Stimulated activated CD4-positive, alpha-beta T cell treated with anti-CD3 and anti-CD28 coated beads, Interleukin-15, amount 100 ng/mL, for 24 hours (primary cell): ENCODE measurements around the gene ARL5A.
A peak's percentile ranks its signal among the peaks of the same experiment; 100 is the strongest.
"Not testable (repeated sequence)": the region's sequence is repeated elsewhere in the genome, so short reads cannot be mapped to it uniquely, and the experiment has no call there.

Experiments
- DNase-seq: peaks from one replicate; pipeline ENCODE4 v3.0.0-alpha.2; 2020

Gene ARL5A, protein sequence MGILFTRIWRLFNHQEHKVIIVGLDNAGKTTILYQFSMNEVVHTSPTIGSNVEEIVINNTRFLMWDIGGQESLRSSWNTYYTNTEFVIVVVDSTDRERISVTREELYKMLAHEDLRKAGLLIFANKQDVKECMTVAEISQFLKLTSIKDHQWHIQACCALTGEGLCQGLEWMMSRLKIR

DNA sequence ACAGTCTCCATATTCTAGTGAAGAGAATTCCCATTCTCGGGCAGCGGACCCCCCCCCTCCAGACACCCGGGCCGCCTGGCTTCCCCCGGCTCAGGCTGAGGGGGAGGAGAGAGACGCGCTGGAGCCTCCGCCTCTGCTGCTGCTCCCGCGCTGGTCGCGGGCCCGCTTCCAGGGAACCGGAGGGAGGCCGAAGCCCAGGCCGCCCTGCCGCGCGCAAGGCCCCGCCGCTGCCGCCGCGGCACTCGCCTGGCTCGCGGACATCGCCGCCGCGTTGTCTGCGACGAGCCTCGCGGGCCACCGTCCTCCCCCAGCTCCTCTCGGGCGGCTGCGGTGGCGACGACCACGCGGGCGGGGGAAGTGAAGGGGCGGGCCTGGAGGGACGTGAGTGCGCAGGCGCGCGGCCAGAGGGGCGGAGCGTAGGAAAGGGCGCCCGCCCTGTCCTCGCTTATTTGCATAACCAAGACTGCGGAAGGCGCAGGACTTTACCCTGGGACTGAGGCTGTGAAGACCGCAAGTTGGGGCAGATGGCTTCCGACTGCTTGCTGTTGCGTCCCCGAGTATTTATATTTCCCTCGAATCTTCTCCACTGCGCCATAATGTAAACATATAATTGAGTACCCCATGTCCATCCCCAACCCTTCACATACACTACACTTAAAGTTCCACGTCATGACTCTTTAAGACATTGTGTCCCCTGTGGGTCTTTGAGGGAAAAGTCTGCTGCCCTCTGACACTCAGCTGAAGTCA is at the start of gene ARL5A:
Gene ARL5A (minus strand): TSS at position 279 of the 747 bp plus-strand sequence. CDS start 245 bp downstream, at position 34.
- DNase-seq: peak; percentile 92

DNA sequence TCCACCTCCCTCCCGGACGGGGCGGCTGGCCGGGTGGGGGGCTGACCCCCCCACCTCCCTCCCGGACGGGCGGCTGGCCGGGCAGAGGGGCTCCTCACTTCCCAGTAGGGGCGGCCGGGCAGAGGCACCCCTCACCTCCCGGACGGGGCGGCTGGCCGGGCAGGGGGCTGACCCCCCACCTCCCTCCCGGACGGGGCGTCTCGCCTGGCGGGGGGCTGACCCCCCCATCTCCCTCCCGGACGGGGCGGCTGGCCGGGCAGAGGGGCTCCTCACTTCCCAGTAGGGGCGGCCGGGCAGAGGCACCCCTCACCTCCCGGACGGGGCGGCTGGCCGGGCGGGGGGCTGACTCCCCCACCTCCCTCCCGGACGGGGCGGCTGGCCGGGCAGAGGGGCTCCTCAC is 47.4 kb upstream of the ARL5A start:
- not testable (repeated sequence) for DNase-seq

DNA sequence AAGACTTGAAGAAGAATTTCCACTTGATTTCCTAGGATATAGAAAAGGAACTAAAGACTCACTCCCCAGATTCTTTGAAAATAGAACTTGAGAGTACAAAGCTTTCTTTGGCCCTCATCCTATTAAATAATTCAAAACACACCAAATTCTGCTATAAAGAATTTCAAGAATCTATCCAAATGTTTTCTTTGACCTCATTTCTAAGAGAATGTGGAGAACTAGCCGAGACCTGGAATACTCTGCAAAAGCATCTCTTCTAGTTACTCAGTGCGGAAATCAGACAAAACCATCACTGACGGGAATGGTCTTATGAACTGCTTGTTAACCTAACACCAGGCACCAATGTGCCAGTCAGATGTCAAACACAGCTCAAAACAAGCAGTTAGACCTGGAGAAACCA is 44.2 kb upstream of the ARL5A start:
- no peak for DNase-seq

DNA sequence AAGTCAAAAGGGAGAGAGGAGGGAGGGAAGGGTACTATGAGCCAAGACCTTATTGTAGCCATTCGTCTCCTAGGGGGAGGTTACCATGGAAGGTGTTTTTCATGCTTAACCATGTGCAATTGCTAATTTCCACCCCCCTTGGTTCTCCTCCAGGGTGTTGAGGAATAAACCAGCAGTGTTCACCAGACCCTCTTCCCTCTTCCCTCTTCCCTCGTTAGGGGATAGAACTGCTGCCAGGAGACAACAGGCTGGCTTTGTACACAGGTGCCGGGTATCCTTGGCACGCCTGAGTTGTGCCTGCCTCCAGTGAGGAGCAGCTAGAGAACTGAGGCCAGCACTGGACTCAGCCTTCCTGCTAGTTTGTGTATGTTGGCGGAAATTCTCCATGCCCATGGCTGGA is 41.1 kb upstream of the ARL5A start:
- no peak for DNase-seq

DNA sequence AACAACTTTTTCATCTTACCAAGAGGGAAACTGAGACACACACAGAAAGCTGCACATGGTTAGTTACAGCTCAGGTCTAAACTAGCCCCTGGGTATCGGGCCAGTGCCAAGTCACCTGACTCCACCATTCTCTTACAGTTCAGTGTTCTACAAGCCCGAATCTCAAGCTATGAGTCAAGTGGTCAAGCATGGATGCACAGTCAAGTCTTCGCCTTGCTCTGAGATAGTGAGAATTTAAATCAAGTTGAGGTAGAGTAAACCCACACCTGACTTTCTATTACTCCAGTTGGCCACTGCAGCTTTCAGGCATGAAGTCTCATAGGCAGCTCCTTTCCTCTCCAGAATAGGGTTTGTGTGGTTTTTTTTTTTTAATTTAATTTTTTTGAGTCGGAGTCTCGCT is 34.5 kb upstream of the ARL5A start:
- no peak for DNase-seq

DNA sequence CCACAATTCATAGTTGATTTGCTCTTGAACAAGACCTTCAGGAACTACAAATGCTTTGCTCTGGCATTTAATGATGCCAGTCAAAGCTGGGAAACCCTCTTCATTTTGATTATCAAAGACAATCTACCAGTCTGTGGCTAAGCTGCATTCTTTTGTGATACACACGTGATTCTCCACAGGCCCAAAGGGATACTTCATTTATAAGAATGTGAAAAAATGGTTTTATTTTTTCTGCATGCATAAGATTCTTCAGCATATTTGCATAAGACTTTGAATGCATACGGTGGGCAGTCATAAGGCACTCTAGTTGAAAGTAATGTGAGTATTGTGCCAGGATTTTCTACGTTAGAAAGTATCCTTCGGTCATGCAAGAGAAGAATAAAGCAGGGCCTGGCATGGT is 33.0 kb upstream of the ARL5A start:
- DNase-seq: no peak

DNA sequence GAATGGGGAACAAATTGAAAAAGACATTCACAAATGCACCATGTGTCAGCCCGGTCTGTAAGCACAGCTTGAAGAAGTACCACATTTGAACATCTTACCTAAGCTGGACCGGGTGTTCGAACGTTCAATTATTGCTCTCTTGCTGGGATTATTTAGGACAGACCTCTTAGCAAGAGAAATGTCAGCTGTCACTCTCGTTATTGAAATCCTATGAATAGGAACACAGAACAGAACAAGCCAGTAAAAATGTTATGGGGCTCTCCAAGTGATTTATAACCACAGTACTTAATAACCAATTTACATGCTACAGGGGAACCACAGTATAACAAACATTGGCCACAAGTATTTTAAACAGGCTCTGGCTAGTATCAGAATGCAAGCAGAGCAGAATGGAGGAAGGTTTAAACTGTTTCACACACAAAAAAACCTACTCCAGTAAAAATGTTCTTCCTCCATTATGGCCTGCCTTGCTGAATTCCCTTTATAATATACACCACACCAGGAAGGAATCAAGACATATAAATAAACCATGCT is 32.5 kb upstream of the ARL5A start:
- DNase-seq: no peak

DNA sequence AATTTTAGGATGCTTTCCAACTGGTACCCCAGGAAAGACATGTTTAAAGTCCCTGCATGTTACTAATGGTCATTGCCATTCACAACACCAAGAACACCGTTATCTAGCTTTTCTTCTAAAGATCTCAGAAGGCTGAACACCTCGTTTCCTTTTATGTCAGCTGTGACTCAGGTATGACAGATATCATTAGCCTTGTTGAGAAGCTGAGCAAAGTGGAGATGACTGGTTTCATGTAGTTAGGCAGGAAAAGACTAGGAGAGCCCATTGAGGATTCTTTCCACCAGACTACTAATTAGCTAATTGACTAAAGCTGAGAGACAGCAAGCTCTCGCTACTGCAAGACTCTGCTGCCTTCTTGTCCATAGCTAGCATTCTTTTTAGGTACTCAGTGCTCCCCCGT is 32.0 kb upstream of the ARL5A start:
- no peak for DNase-seq

DNA sequence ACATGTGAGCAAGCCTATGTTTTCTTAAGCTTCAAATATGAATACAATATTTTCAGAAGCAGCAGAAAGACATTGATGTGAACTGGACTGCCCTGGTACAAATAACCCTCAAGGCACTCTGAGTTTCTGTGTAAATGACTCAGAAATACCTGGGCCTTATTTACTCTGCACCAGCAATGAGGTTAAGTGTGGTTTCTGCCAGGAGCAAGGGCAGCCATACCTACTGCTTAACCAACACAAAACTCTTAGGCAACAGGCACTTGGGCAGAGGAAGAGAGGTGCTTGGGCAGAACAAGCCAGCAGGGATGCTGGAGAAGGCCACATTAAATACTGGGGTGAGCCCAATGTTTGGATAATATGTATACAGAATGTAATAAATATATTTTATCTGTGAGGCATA is 29.4 kb upstream of the ARL5A start:
- no peak for DNase-seq

DNA sequence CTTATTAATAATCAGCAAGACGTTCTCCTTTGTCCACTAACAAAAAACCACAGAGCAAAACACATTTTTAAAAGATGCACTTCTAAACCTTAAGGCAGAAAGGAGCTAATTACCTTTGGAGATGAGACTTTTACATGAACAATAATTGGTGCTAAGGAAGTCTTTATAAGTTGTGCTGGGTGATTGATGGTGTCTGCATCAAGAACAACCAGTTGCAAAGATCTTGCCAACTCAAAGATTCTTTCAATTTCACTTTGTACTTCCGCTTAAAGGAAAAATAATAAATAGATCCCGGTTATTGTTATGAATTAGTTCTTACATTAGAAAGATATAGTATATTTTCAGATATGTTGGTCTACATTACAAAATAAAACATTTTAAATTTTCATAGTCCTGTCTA is 26.9 kb upstream of the ARL5A start:
- no peak for DNase-seq

DNA sequence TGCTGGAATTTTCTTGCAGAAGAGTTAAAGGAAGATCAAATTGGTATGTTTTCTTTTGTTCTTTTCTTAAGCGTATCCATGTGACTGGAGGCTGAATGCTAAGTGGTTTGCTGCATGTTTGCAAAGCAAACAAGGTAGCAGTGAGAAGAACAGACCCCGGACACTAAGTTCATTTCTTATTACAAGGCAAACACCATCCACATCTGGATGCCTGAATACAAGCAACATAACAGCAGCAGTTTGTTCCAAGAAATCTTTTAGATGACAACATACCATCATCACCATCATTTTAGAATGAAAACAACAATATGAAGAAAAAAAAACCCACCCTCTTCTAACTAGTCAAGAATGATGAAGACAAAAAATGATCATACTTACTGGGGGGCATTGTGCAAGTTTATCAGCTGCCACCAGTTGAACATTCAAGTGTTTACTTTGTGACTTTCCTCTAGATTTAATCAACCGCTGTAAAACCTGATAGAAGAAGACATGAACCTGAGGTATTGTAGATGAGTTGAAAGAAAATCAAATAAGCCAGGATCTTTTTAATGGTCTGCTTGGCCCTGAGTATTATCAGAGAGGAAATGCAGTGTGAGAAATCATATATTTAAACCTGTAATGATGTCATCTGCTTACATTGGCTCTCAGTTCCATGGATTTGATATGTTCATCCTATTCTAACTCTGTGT is 25.0 kb upstream of the ARL5A start:
- no peak for DNase-seq

DNA sequence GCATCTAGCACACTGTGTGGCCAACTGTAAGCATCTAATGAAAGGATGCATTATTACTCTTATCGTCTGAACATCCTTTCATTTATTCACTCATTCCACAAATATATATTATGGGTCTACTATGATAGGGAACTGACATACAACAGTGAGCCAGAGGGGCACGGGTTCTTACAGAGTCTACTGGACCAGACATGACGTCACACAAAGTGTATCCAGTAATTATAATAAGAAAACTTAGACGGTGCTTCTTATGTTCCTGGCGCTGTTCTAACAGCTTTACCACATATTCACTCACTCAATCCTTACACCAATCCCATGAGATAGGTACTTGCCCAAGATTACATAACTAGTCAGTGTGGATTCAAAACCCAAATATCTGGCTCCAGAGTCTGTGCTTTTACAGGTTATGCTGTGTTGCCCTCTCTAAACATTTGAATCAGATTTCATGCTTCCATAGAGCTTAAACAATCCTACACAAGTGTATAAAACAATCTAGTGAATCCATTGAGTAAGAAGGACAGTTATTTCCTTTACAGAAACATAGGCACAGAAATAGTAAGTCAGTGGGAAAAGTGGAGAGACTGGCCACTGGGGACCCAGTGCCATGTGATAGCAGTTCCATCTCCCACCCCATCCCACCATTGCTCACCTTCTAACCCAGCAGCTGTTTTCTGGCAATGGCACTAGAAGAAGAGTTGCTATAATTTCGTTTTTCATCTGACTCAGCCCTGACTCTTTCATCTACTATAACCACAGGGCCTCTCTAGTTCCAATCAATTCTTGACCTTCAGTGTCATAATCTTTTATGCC is 24.2 kb upstream of the ARL5A start:
- DNase-seq: no peak

DNA sequence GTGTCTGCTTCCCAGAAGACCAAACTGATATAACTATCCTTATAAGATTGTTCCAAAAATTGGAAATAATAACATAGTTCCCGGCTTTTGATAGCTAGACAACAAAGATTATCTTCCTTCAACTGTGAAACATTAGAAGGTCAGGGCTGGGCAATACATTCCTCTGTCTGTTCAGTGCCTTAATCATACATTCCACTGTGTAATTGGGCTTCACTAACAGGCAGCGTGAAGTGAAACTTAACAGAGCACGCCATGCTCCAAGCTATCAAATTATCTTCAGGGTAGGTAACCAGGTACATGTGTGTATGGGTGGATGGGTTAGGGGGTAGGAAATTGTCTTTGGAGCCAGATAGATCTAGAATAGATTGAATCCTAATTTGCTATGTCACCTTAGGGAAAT is 23.5 kb upstream of the ARL5A start:
- no peak for DNase-seq

DNA sequence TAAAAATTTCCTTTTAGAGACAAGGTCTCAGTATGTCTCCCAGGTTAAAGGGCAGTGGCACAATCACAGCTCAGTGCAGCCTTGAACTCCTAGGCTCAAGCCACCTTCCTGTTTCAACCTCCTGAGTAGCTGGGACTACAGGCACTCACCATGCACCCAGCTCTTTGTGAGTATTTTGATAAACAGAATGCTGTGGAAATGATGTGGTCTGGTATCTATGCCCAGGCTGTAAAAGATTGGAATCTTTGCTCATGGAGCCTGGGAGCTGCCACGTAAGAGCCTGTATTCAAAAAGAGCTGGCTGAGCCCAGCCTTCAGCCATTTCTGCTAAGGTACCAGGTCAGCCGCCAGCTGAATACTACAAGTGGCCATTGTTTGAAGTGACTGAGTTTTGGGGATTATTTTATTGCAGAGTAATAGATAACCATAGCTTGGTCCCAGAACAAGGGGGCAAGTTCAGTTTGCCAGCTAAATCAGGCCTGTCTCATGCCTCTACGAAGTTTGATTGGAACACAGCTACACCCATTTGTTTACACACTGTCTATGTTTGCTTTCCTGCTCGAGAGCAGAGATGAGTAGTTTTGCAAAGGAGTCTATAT is 21.3 kb upstream of the ARL5A start:
- no peak for DNase-seq

DNA sequence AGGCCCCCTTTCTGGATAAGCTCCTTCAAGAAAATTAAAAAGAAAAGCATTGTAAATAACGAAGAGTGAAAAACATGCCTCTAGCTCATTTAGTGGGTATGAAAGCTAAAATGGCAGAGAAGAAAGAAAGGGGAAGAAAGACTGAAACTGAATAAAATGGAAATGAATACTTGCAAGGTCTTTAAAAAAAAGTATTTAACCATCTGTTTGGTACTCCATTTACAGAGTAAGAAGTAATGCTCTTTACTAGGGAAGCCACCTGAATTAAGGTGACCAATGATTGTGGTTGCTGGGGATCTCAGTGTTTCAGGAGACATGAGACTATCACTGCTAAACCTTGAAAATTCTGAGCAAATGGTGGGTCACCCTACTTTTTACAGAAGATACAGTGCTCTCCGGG is 17.7 kb upstream of the ARL5A start:
- no peak for DNase-seq

DNA sequence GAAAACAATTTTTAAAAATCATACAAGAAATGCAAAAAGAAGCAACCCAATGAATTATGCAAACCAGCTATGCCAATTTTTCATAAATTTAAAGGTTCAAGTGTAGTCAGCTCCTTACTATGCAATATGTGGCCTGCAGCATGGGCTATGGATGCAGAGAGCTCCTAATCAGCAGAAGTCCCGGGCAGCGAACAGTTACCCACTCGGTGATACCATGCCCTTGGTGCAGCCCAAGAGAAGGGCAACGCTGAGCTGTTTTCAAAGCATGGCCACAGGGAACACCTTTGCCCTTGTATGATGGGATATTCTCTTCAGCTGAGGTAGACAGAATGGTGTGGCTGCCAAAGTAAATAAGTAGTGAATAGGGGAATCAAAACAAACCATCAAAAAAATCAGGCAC is 17.3 kb upstream of the ARL5A start:
- no peak for DNase-seq

DNA sequence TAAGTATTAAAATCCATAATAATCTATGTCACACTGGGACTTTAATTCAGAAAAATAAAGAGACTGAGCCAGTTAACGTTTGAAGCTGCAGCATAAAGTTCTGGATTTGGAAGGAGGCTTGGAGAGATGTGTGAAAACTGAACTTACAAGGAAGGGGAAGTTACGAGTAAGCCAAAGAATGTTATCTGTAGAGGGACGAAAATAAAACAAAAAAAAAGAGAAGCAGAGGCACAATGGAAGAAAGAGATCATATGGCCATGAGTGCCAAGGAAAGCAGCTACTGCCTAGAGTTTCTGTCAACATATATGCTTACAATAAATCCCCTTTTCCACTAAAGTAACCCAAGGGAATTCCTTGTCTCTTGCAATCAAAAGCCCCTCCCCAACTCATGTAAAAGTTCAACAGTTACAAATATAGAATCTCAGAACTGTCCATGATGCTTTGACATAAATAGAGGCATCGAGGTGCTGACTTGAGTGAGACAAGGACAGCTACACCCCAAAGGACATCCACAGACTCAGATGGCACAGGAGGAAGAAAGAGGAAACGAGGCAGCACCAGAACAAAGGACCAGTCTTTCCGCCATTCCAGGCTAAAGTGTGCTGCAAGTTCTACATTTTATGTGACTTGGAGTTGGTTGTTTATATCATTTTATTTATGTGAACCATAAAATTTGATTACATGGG is 16.1 kb upstream of the ARL5A start:
- DNase-seq: no peak

DNA sequence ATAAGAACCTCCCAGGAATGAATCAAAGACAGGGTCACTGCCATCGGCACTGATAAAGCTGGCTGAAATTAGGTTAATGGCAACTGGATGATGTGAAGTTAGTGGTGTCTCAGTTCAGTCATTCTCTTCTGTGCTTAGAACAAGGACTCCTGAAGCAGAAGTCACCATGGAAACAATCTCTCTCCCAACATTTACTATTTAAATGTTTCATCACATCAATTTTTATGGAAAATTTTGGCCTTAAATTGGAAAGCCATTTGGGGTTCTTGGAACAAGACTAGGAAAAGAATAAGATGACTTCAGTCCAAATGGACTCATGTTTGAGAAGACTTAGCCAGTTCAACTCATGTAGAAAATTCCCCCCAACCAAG is 15.5 kb upstream of the ARL5A start:
- DNase-seq: no peak

DNA sequence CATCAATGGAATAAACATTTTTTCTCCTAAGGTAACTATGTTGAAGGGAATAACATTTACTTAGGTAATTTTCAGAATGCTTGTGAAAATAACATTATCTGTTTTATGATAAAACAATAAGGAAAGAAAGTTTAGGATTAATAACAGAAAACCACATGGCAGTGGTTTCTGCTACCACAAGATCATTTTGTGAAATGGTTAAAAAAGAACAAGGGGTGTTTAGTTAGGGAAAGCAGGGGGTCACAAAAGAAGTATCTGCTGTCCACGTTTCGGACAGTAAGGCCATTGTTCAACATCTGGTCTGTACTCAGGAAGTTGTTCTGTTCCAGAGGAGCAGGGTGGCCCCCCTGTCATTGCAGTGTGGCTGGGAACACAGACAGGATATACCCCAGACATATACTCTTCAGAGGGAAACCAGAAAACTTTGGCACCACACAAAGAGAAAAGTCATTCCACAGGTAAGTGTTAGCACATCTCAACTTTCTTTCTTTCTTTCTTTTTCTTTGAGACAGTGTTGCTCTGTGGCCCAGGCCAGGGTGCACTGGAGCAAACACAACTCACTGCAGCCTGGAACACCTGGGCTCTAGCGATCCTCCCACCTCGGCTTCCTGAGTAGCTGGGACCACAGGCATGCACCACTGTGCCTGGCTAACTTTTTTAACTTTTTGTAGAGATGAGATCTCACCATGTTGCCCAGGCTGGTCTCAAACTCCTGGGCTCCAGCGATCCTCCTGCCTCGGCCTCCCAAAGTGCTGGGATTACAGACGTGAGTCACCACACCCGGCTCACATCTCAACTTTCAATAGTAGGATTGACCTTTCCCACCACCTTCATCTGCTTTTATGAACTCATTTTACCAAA is 14.8 kb upstream of the ARL5A start:
- DNase-seq: no peak

DNA sequence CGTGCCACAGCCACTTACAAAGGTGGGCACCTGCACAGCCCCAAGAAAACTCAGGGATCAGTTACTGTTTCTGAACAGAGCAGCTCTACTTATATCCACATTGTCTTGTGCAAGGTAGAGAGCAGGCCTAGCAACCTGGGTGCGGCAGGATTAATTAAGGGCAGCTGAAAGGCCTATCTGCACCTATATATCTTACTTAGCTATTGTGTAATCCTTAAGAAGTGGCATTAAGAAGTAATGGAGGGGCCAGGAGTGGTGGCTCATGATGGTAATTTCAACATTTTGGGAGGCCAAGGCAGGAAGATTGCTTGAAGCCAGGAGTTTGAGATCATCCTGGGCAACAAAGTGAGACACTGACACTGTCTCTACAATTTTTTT is 12.8 kb upstream of the ARL5A start:
- no peak for DNase-seq
